Naive thymus-derived CD4-positive, alpha-beta T cell (primary cell): Measurements from ENCODE around the gene ICAM3. TPM values are rescaled to one million over a fixed set of nuclear protein-coding genes. Genes with fewer than 3 reads are reported as not detected.
A peak's percentile ranks its signal among the peaks of the same experiment; 100 is the strongest.
"Not testable (repeated sequence)": the region's sequence is repeated elsewhere in the genome, so short reads cannot be mapped to it uniquely, and the experiment has no call there.

Experiments used
- ATAC-seq: fragments of 150-1000 bp; cut with Tn5 transposase; 2 replicates; pipeline ENCODE4 v1.10.0; 2021; ENCODE audit warnings: mild to moderate bottlenecking, moderate library complexity
- CTCF ChIA-PET: fragments of 350-600 bp; sonication (Branson Sonifier 250); formaldehyde crosslinking; loops from one replicate; lab custom pipeline; 2021; ENCODE audit warnings: antibody characterized with exemption; lab: Charles Lee
- POLR2A ChIA-PET: fragments of 350-600 bp; sonication (Branson Sonifier 250); formaldehyde crosslinking; loops from one replicate; lab custom pipeline; 2021; ENCODE audit warnings: antibody characterized with exemption, inconsistent platforms; lab: Charles Lee
- DNase-seq, 9 donors: peaks; one replicate each; pipeline versions ENCODE4 v3.0.0 to v3.0.0-alpha.2; 2020 to 2022; ENCODE audit warnings: mixed read lengths in 1 of 9
- H3K27ac ChIP-seq: one replicate; pipeline ENCODE4 v1.7.0; 2013; ENCODE audit warnings: mild to moderate bottlenecking, low read depth, low read length, moderate library complexity
- H3K27me3 ChIP-seq, 2 donors: one replicate each; pipeline ENCODE4 v1.7.0; 2013; ENCODE audit warnings: low read length in 2 of 2, mild to moderate bottlenecking in 2 of 2, moderate library complexity in 2 of 2; ENCODE audit not compliant: control insufficient read depth in 2 of 2, insufficient read depth in 2 of 2
- H3K36me3 ChIP-seq, 3 experiments: 1 replicate in 2 of 3; 2 replicates in 1 of 3; pipeline ENCODE4 v1.7.0; 2013; ENCODE audit warnings: low read length in 3 of 3, mild to moderate bottlenecking in 3 of 3, moderate library complexity in 1 of 3; ENCODE audit not compliant: insufficient read depth in 3 of 3, control insufficient read depth in 2 of 3
- H3K4me1 ChIP-seq, 2 donors: one replicate each; pipeline ENCODE4 v1.7.0; 2013; ENCODE audit warnings: low read length in 2 of 2, mild to moderate bottlenecking in 2 of 2, moderate library complexity in 1 of 2; ENCODE audit not compliant: control insufficient read depth in 2 of 2, insufficient read depth in 2 of 2
- H3K4me3 ChIP-seq: 2 replicates; pipeline ENCODE4 v1.7.0; 2013; ENCODE audit warnings: mild to moderate bottlenecking, low read length
- H3K9me3 ChIP-seq, 3 experiments: 1 replicate in 2 of 3; 2 replicates in 1 of 3; pipeline ENCODE4 v1.7.0; 2013; ENCODE audit warnings: low read length in 3 of 3; ENCODE audit not compliant: control insufficient read depth in 2 of 3
- H3K27ac Mint-ChIP-seq, 9 donors: one replicate each; pipeline ENCODE4 v1.8.0; 2020 to 2022; ENCODE audit warnings: mixed read lengths in 9 of 9, mild to moderate bottlenecking in 8 of 9, moderate library complexity in 5 of 9, inconsistent platforms in 2 of 9
- H3K27me3 Mint-ChIP-seq, 5 donors: one replicate each; pipeline ENCODE4 v1.8.0; 2021 to 2022; ENCODE audit warnings: mixed read lengths in 5 of 5, mild to moderate bottlenecking in 1 of 5
- H3K36me3 Mint-ChIP-seq, 5 donors: one replicate each; pipeline ENCODE4 v1.8.0; 2020 to 2022; ENCODE audit warnings: mixed read lengths in 5 of 5, mild to moderate bottlenecking in 3 of 5, inconsistent platforms in 1 of 5
- H3K4me1 Mint-ChIP-seq, 7 donors: one replicate each; pipeline ENCODE4 v1.8.0; 2020 to 2022; ENCODE audit warnings: mixed read lengths in 7 of 7, mild to moderate bottlenecking in 3 of 7, inconsistent platforms in 1 of 7
- H3K4me3 Mint-ChIP-seq, 10 donors: one replicate each; pipeline ENCODE4 v1.8.0; 2020 to 2022; ENCODE audit warnings: mild to moderate bottlenecking in 10 of 10, mixed read lengths in 10 of 10, moderate library complexity in 6 of 10, inconsistent platforms in 2 of 10
- H3K9me3 Mint-ChIP-seq, 11 donors: one replicate each; pipeline ENCODE4 v1.8.0; 2020 to 2022; ENCODE audit warnings: mixed read lengths in 11 of 11, mild to moderate bottlenecking in 4 of 11, inconsistent platforms in 1 of 11, moderate library complexity in 1 of 11
- intact Hi-C, 2 donors: fragments of 100-400 bp; cut with micrococcal nuclease; formaldehyde crosslinking; loops; one replicate each; pipeline ENCODE4 v1.15.1; 2023
- polyA plus RNA-seq, 2 donors: library from polyadenylated mRNA; unstranded; fragments of 300-500 nt; fragmentation: Illumina TruSeq; gene quantifications; one replicate each; pipeline ENCODE4 v1.2.3, GENCODE V29; 2021
- total RNA-seq, 6 experiments: library from RNA in 5 of 6; stranded (reverse) in 5 of 6; gene quantifications; 1 replicate in 5 of 6; 2 replicates in 1 of 6; pipeline ENCODE4 v1.2.3 and lab custom pipeline; 2021 to 2026

Gene ICAM3
- total RNA-seq, result 100 to 1,000 TPM; 165 to 202 (median 189) TPM
- 100 to 1,000 TPM; 229 to 244 TPM for polyA plus RNA-seq
- 141 reads per million, percentile 89 among the genes with 10 or more reads in this experiment for total RNA-seq (lab: John Stamatoyannopoulos, UW)

- Mint-ChIP-seq H3K9me3 (no peaks in the 10 kb centered on the region), H3K27me3 (no peaks in the 10 kb centered on the region), H3K36me3 (peaks cover 0 to 6% (median 0%) of the 10 kb centered on the region in 5 donors), H3K4me1 (peaks cover 11 to 46% (median 30%) of the 10 kb centered on the region in 7 donors), H3K4me3 (peak within 1 kb of the TSS; percentile 93 to 100 (median 98)), H3K27ac (peak within 1 kb of the TSS; percentile 89 to 98 (median 96))
- Histone ChIP-seq H3K27ac (peak within 1 kb of the TSS; percentile 80), H3K9me3 (no peaks in the 10 kb centered on the region), H3K4me3 (peak within 1 kb of the TSS; percentile 57), H3K4me1 (peaks cover 17 to 25% of the 10 kb centered on the region in 2 donors), H3K27me3 (no peaks in the 10 kb centered on the region), H3K36me3 (peaks cover 0 to 19% (median 0%) of the 10 kb centered on the region in 3 experiments)
- DNase-seq, result peak; percentile 47 to 73 (median 56)
- POLR2A ChIA-PET, result no interaction called here
- ATAC-seq, result peak; percentile 96
- CTCF ChIA-PET, result no interaction called here
- intact Hi-C loops, result loop anchor here in 1 of 2 donors (1.0 kb wide), 1 partner anchor 70 kb away; no protein-coding TSS in a partner anchor
Observed at GRCh38 chr19:10339380-10339960, at the start of gene ICAM3. Gene ICAM3 (minus strand): TSS chr19:10339624. CDS start chr19:10339614, 10 bp downstream.

GRCh38 chr19:10388957-10389356 lies 49.5 kb upstream of the ICAM3 start:
- peaks cover 0 to 1% (median 0%) of the 10 kb centered on the region in 11 donors for H3K9me3 Mint-ChIP-seq
- ATAC-seq (peak; percentile 77), DNase-seq (peak; percentile 62 to 82 (median 74))
- Histone ChIP-seq H3K4me1 (no peaks in the 10 kb centered on the region), H3K4me3 (no peak overlapping the region), H3K9me3 (no peaks in the 10 kb centered on the region), H3K36me3 (peaks cover 0 to 30% (median 3%) of the 10 kb centered on the region in 3 experiments), H3K27ac (no peak overlapping the region), H3K27me3 (no peaks in the 10 kb centered on the region)
- ChIA-PET POLR2A (interaction anchor here (0.5 to 2.4 kb wide), 5 partner anchors 11 to 555 kb away, joined by 3 to 31 read pairs (median 3); partner anchors contain the start of gene ICAM1), CTCF (interaction anchor here (0.6 to 5.8 kb wide), 19 partner anchors 8 to 458 kb away, joined by 3 to 146 read pairs (median 4); partner anchors contain the start of genes CDC37, ICAM1, ICAM4 and MRPL4)
- H3K27ac Mint-ChIP-seq, result peak overlapping the region in 7 of 9 donors; percentile 7 to 56 (median 24)
- H3K27me3 Mint-ChIP-seq, result no peaks in the 10 kb centered on the region
- peaks cover 5 to 13% (median 6%) of the 10 kb centered on the region in 5 donors for H3K36me3 Mint-ChIP-seq
- H3K4me1 Mint-ChIP-seq, result peaks cover 0 to 8% (median 4%) of the 10 kb centered on the region in 7 donors
- intact Hi-C loops, result loop anchor here (1.0 to 10.0 kb wide), 5 partner anchors 74 to 458 kb away; partner anchors contain the start of gene OLFM2 (in 1 of the 2)
- H3K4me3 Mint-ChIP-seq, result no peak overlapping the region

- no peak for DNase-seq
- ChIA-PET POLR2A (interaction anchor here (1.0 kb wide), 1 partner anchor 115 kb away, joined by 4 read pairs; no protein-coding TSS in a partner anchor), CTCF (interaction anchor here (5.8 kb wide), 1 partner anchor 115 kb away, joined by 146 read pairs; the partner anchor contains the start of gene ICAM1)
- Mint-ChIP-seq H3K4me1 (peaks cover 10 to 23% (median 21%) of the 10 kb centered on the region in 7 donors), H3K36me3 (peaks cover 0 to 5% (median 4%) of the 10 kb centered on the region in 5 donors), H3K9me3 (peaks cover 0 to 7% (median 0%) of the 10 kb centered on the region in 11 donors), H3K27ac (no peak overlapping the region), H3K27me3 (peaks cover 0 to 3% (median 0%) of the 10 kb centered on the region in 5 donors), H3K4me3 (no peak overlapping the region)
- Histone ChIP-seq H3K4me1 (peaks cover 5 to 8% of the 10 kb centered on the region in 2 donors), H3K9me3 (no peaks in the 10 kb centered on the region), H3K27ac (no peak overlapping the region), H3K36me3 (peaks cover 0 to 4% (median 0%) of the 10 kb centered on the region in 3 experiments), H3K4me3 (no peak overlapping the region), H3K27me3 (no peaks in the 10 kb centered on the region)
- intact Hi-C loops, result loop anchor here in 1 of 2 donors (10.0 kb wide), 1 partner anchor 450 kb away; the partner anchor contains the start of gene OLFM2
- no peak for ATAC-seq
Observed at GRCh38 chr19:10384580-10384979, 45.2 kb upstream of the ICAM3 start.

- DNase-seq, H3K27me3 ChIP-seq, H3K4me3 ChIP-seq, H3K9me3 Mint-ChIP-seq, H3K36me3 ChIP-seq, H3K4me1 ChIP-seq, H3K27ac ChIP-seq, ATAC-seq, H3K27me3 Mint-ChIP-seq, H3K4me3 Mint-ChIP-seq, H3K9me3 ChIP-seq, H3K27ac Mint-ChIP-seq: not testable (repeated sequence)
- ChIA-PET CTCF (interaction anchor here (0.6 to 1.4 kb wide), 3 partner anchors 17 to 181 kb away, joined by 3 to 7 read pairs (median 3); no protein-coding TSS in a partner anchor), POLR2A (interaction anchor here (0.7 to 1.4 kb wide), 2 partner anchors 112 to 755 kb away, joined by 3 to 4 read pairs; partner anchors contain the start of gene ICAM1)
- Mint-ChIP-seq H3K4me1 (peaks cover 14 to 28% (median 23%) of the 10 kb centered on the region in 7 donors), H3K36me3 (peaks cover 4 to 10% (median 6%) of the 10 kb centered on the region in 5 donors)
- intact Hi-C loops, result loop anchor here in 1 of 2 donors (10.0 kb wide), 1 partner anchor 448 kb away; the partner anchor contains the start of gene OLFM2
Observed at GRCh38 chr19:10383223-10383499, 43.7 kb upstream of the ICAM3 start.

- ChIA-PET POLR2A (interaction anchor here (0.6 to 2.3 kb wide), 9 partner anchors 10 to 541 kb away, joined by 3 to 14 read pairs (median 4); partner anchors contain the start of genes CDC37, ICAM1 and RAVER1), CTCF (interaction anchor here (0.6 to 1.9 kb wide), 8 partner anchors 9 to 122 kb away, joined by 3 to 10 read pairs (median 3); partner anchors contain the start of gene ICAM1)
- H3K27me3 ChIP-seq, result no peaks in the 10 kb centered on the region
- Mint-ChIP-seq H3K4me3 (peak within 1 kb of the TSS; percentile 93 to 99 (median 94)), H3K36me3 (peaks cover 4 to 15% (median 12%) of the 10 kb centered on the region in 5 donors), H3K27me3 (peaks cover 0 to 3% (median 0%) of the 10 kb centered on the region in 5 donors), H3K27ac (peak within 1 kb of the TSS; percentile 88 to 97 (median 93)), H3K4me1 (peaks cover 14 to 34% (median 23%) of the 10 kb centered on the region in 7 donors), H3K9me3 (peaks cover 0 to 7% (median 0%) of the 10 kb centered on the region in 11 donors)
- H3K36me3 ChIP-seq, result peaks cover 0 to 16% (median 0%) of the 10 kb centered on the region in 3 experiments
- H3K27ac ChIP-seq, result peak within 1 kb of the TSS; percentile 84
- no peaks in the 10 kb centered on the region for H3K9me3 ChIP-seq
- H3K4me3 ChIP-seq, result peak within 1 kb of the TSS; percentile 94
- peaks cover 5 to 10% of the 10 kb centered on the region in 2 donors for H3K4me1 ChIP-seq
- intact Hi-C loops, result loop anchor here (1.0 to 10.0 kb wide), 7 partner anchors 22 to 446 kb away; partner anchors contain the start of genes CDC37 (in 2 of the 2), ICAM1 (in 2 of the 2), RAVER1 (in 2 of the 2) and DNMT1 (in 1 of the 2)
- DNase-seq, result peak; percentile 94 to 99 (median 97)
- peak; percentile 98 for ATAC-seq
Observed at GRCh38 chr19:10380313-10381102, 41.1 kb upstream of the ICAM3 start, which contains the start of gene TYK2. Gene TYK2 (minus strand): TSS chr19:10380572. CDS start chr19:10378406, 2,166 bp downstream.
